Measurements from ENCODE around the gene CAV1.

- TF ChIP-seq, protein P1, sequence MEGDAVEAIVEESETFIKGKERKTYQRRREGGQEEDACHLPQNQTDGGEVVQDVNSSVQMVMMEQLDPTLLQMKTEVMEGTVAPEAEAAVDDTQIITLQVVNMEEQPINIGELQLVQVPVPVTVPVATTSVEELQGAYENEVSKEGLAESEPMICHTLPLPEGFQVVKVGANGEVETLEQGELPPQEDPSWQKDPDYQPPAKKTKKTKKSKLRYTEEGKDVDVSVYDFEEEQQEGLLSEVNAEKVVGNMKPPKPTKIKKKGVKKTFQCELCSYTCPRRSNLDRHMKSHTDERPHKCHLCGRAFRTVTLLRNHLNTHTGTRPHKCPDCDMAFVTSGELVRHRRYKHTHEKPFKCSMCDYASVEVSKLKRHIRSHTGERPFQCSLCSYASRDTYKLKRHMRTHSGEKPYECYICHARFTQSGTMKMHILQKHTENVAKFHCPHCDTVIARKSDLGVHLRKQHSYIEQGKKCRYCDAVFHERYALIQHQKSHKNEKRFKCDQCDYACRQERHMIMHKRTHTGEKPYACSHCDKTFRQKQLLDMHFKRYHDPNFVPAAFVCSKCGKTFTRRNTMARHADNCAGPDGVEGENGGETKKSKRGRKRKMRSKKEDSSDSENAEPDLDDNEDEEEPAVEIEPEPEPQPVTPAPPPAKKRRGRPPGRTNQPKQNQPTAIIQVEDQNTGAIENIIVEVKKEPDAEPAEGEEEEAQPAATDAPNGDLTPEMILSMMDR (IDR thresholded peaks at IDR 0.05): peak; percentile 70 to 82 (median 76)
- no peak for TF ChIP-seq POLR2A (IDR thresholded peaks at IDR 0.05)
Measured at GRCh38 chr7:116525913-116526861, 1.4 kb downstream of the CAV1 start.

Measured in testis (tissue), 2 donors.